Astrocyte of the spinal cord (primary cell): ENCODE data around the gene FAM151B.

Experiments
- DNase-seq: peaks from one replicate; pipeline ENCODE4 v3.0.0; 2011; ENCODE audit warnings: low read depth, low spot score
- H3K4me3 ChIP-seq: 2 replicates; pipeline ENCODE4 v1.5.1; 2011; ENCODE audit warnings: low read depth, mild to moderate bottlenecking, low read length, moderate library complexity
- CTCF ChIP-seq: IDR thresholded peaks from 2 replicates; pipeline ENCODE4 v1.5.1; 2012; ENCODE audit warnings: low read depth, mild to moderate bottlenecking, low read length, inconsistent platforms
- in situ Hi-C: cut with HindIII; loops from 2 replicates; pipeline ENCODE4 v1.10.0; 2017; ENCODE audit warnings: low sequenced_read_pairs

FAM151B gene

GRCh38 chr5:80502800-80503199, 14.9 kb downstream of the FAM151B start:
- H3K4me3 ChIP-seq, result no peak overlapping the region
- DNase-seq, result no peak
- in situ Hi-C loops, result no loop called here
- TF ChIP-seq CTCF, result no peak

GRCh38 chr5:80503641-80504040, 15.7 kb downstream of the FAM151B start:
- no peak overlapping the region for H3K4me3 ChIP-seq
- in situ Hi-C loops, result no loop called here
- no peak for DNase-seq
- TF ChIP-seq CTCF, result no peak

- H3K4me3 ChIP-seq, result no peak overlapping the region
- no peak for DNase-seq
- no peak for TF ChIP-seq CTCF
- in situ Hi-C loops, result no loop called here
Observed at GRCh38 chr5:80504833-80505232, 16.9 kb downstream of the FAM151B start.

- in situ Hi-C loops, result no loop called here
- DNase-seq, result no peak
- H3K4me3 ChIP-seq, result no peak overlapping the region
- TF ChIP-seq CTCF, result no peak
Observed at GRCh38 chr5:80507663-80508062, 19.8 kb downstream of the FAM151B start.

- in situ Hi-C loops, result no loop called here
- TF ChIP-seq CTCF, result no peak
- no peak overlapping the region for H3K4me3 ChIP-seq
- DNase-seq, result no peak
Observed at GRCh38 chr5:80508844-80509243, 20.9 kb downstream of the FAM151B start.

GRCh38 chr5:80509362-80509761, 21.5 kb downstream of the FAM151B start:
- in situ Hi-C loops, result no loop called here
- DNase-seq, result no peak
- no peak overlapping the region for H3K4me3 ChIP-seq
- no peak for TF ChIP-seq CTCF

- no peak overlapping the region for H3K4me3 ChIP-seq
- in situ Hi-C loops, result no loop called here
- no peak for TF ChIP-seq CTCF
- peak; percentile 80 for DNase-seq
Observed at GRCh38 chr5:80516826-80517225, 28.9 kb downstream of the FAM151B start.
